ENCODE data around the gene CDK19.

DNA sequence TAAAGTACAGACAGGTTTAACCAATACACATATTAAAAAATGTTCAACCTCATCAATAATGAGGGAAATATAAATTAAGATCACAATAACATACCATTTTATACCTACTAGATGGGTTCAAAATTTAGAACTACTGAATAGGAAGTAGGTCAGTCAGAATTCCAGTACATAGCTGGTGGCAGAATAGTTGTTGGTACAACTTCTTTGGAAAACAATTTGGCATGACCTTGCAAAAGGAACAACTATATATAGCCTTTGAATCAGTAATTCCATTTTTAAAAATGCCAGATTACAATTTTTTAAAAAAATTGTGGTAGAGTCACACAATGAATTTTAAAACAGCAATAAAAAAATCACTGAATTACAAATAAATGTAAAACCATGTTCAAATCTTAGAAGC is 165.6 kb downstream of the CDK19 start:
- TF ChIP-seq, protein P1, sequence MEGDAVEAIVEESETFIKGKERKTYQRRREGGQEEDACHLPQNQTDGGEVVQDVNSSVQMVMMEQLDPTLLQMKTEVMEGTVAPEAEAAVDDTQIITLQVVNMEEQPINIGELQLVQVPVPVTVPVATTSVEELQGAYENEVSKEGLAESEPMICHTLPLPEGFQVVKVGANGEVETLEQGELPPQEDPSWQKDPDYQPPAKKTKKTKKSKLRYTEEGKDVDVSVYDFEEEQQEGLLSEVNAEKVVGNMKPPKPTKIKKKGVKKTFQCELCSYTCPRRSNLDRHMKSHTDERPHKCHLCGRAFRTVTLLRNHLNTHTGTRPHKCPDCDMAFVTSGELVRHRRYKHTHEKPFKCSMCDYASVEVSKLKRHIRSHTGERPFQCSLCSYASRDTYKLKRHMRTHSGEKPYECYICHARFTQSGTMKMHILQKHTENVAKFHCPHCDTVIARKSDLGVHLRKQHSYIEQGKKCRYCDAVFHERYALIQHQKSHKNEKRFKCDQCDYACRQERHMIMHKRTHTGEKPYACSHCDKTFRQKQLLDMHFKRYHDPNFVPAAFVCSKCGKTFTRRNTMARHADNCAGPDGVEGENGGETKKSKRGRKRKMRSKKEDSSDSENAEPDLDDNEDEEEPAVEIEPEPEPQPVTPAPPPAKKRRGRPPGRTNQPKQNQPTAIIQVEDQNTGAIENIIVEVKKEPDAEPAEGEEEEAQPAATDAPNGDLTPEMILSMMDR (conservative IDR thresholded peaks at IDR 0.05), result no peak
- TF ChIP-seq ZFX (IDR thresholded peaks at IDR 0.05), result no peak

Data from C4-2B (cell line).